ENCODE results near the gene TNS1. TPM values are rescaled to one million over a fixed set of nuclear protein-coding genes. Genes with fewer than 3 reads are reported as not detected.

Gene TNS1
- total RNA-seq, 1 experiment from 2014 or later, result 3.4 TPM

DNA sequence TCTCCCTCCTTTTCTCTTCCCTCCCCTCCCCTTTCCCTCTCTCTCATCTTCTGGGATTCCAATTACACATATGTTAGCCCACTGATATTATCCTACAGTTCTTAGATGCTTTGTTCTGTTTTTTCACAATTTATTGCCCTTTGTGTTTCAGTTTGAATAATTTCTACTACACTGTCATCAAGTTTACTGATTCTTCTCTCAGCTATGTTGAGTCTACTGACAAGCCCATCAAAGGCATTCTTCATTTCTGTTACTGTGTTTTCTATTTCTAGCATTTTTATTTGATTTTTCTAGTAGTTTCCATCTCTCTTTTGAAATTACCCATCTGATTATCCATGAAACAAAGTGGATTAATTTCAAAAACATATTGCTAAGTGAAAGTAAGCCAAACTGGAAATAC lies 219.6 kb downstream of the TNS1 start:
- no peak overlapping the region for H2BK12ac ChIP-seq (ENCODE audit: insufficient read length, low read depth, low read length)
- H3K9ac ChIP-seq (ENCODE audit: extremely low read depth, insufficient read length, low read length), result no peak overlapping the region
- 0 out of 4 replicates have a peak, but pooled peaks cover 0 to 2% of the 10 kb centered on the region in 2 experiments for H3K4me1 Mint-ChIP-seq
- no peak overlapping the region for H3K14ac ChIP-seq (ENCODE audit: insufficient read depth, low read length)
- no peaks in the 10 kb centered on the region for H3K79me1 ChIP-seq (ENCODE audit: insufficient read depth, low read depth, low read length, poor library complexity, severe bottlenecking)
- H2BK5ac ChIP-seq (ENCODE audit: insufficient read length, low read length), result no peak overlapping the region
- peaks cover 0 to 7% (median 0%) of the 10 kb centered on the region in 3 experiments; a peak in 3 of 7 replicates for H3K36me3 Mint-ChIP-seq (ENCODE audit: insufficient read depth in 1 of 3, low read depth in 3 of 3)
- H2AK5ac ChIP-seq (ENCODE audit: insufficient read length, low read length), result no peak overlapping the region
- H3K9me3 ChIP-seq (ENCODE audit: control insufficient read depth, low read depth, low read length), result no peaks in the 10 kb centered on the region
- H3K27me3 Mint-ChIP-seq (ENCODE audit: low read depth), result peaks cover 44% of the 10 kb centered on the region
- DNase-seq, result no peak
- H3K27me3 ChIP-seq (ENCODE audit: insufficient read depth, low read length), result no peaks in the 10 kb centered on the region; the same call in 1 of the 2 replicates
- H2BK15ac ChIP-seq (ENCODE audit: low read depth, low read length), result no peak overlapping the region
- H4K8ac ChIP-seq (replicated peaks; ENCODE audit: insufficient read length, low read depth, low read length), result no peak overlapping the region
- no peak overlapping the region for H2AFZ ChIP-seq (ENCODE audit: low read length)
- H3T11ph ChIP-seq (ENCODE audit: low read length), result no peak overlapping the region
- H3K56ac ChIP-seq (ENCODE audit: insufficient read length, low read depth, low read length), result no peak overlapping the region
- no peak overlapping the region for H4K91ac ChIP-seq (ENCODE audit: insufficient read length, low read depth, low read length)
- H3K79me2 ChIP-seq (ENCODE audit: insufficient read depth, low read length), result no peaks in the 10 kb centered on the region
- H2BK120ac ChIP-seq (ENCODE audit: low read depth, low read length, poor library complexity, severe bottlenecking), result no peak overlapping the region
- H3K4me3 Mint-ChIP-seq, result no peak overlapping the region
- no peaks in the 10 kb centered on the region for H3K4me1 ChIP-seq (ENCODE audit: insufficient read depth, low read length)
- H3K23me2 ChIP-seq (ENCODE audit: insufficient read length, low read depth, low read length, poor library complexity, severe bottlenecking), result no peaks in the 10 kb centered on the region
- peaks cover 13 to 15% of the 10 kb centered on the region in 2 experiments for H3K9me3 Mint-ChIP-seq
- TF ChIP-seq, protein P1, sequence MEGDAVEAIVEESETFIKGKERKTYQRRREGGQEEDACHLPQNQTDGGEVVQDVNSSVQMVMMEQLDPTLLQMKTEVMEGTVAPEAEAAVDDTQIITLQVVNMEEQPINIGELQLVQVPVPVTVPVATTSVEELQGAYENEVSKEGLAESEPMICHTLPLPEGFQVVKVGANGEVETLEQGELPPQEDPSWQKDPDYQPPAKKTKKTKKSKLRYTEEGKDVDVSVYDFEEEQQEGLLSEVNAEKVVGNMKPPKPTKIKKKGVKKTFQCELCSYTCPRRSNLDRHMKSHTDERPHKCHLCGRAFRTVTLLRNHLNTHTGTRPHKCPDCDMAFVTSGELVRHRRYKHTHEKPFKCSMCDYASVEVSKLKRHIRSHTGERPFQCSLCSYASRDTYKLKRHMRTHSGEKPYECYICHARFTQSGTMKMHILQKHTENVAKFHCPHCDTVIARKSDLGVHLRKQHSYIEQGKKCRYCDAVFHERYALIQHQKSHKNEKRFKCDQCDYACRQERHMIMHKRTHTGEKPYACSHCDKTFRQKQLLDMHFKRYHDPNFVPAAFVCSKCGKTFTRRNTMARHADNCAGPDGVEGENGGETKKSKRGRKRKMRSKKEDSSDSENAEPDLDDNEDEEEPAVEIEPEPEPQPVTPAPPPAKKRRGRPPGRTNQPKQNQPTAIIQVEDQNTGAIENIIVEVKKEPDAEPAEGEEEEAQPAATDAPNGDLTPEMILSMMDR (conservative IDR thresholded peaks at IDR 0.05), result no peak
- no peak overlapping the region for H3K4me2 ChIP-seq (ENCODE audit: insufficient read depth, insufficient read length, low read length)
- no peak overlapping the region for H4K5ac ChIP-seq (ENCODE audit: insufficient read length, low read depth, low read length)
- no peak overlapping the region for H3K18ac ChIP-seq (ENCODE audit: insufficient read length, low read depth, low read length)
- no peak overlapping the region for H2BK20ac ChIP-seq (ENCODE audit: low read depth, low read length, poor library complexity, severe bottlenecking)
- no peak overlapping the region for H3K27ac Mint-ChIP-seq
- no peak overlapping the region for H3K27ac ChIP-seq (ENCODE audit: insufficient read length, low read depth, low read length)
- no peaks in the 10 kb centered on the region for H4K20me1 ChIP-seq (ENCODE audit: control insufficient read depth, insufficient read depth, insufficient read length)
- H3K23ac ChIP-seq (ENCODE audit: insufficient read length, low read depth, low read length), result no peak overlapping the region
- no peak overlapping the region for H3K4ac ChIP-seq (ENCODE audit: low read depth, low read length)
